ENCODE results near the gene CCR5AS.
A peak's percentile ranks its signal among the peaks of the same experiment; 100 is the strongest.
"Not testable (repeated sequence)": the region's sequence is repeated elsewhere in the genome, so short reads cannot be mapped to it uniquely, and the experiment has no call there.

CCR5AS gene

GRCh38 chr3:46408853-46409252 lies 2.0 kb upstream of the CCR5AS start:
- peaks cover 31% of the 10 kb centered on the region for H3K4me1 Mint-ChIP-seq
- no peak overlapping the region for H3K27ac Mint-ChIP-seq
- DNase-seq (no peak), ATAC-seq (ENCODE audit: low read depth) (no peak)
- intact Hi-C loops (cut with micrococcal nuclease) = no loop called here
- CTCF ChIA-PET = no interaction called here
- peaks cover 3% of the 10 kb centered on the region for H3K36me3 Mint-ChIP-seq (ENCODE audit: low read depth)
- TF ChIP-seq CTCF (IDR thresholded peaks at IDR 0.05) = no peak
- H3K9me3 Mint-ChIP-seq = no peaks in the 10 kb centered on the region
- POLR2A ChIA-PET = no interaction called here
- no peak overlapping the region for H3K4me3 Mint-ChIP-seq
- no peaks in the 10 kb centered on the region for H3K27me3 Mint-ChIP-seq

GRCh38 chr3:46407970-46408369 lies 1.1 kb upstream of the CCR5AS start:
- no peak for ATAC-seq (ENCODE audit: low read depth)
- ChIA-PET CTCF (interaction anchor here (0.9 to 1.8 kb wide), 3 partner anchors 9 to 81 kb away, joined by 3 to 4 read pairs (median 4); no protein-coding TSS in a partner anchor), POLR2A (no interaction called here)
- peaks cover 31% of the 10 kb centered on the region for H3K4me1 Mint-ChIP-seq
- H3K27ac Mint-ChIP-seq = peak overlapping the region; percentile 10
- intact Hi-C loops (cut with micrococcal nuclease) = loop anchor here (2.0 kb wide), 1 partner anchor 25 kb away; no protein-coding TSS in a partner anchor
- peaks cover under 1% of the 10 kb centered on the region for H3K9me3 Mint-ChIP-seq
- DNase-seq = no peak
- peaks cover 3% of the 10 kb centered on the region for H3K36me3 Mint-ChIP-seq (ENCODE audit: low read depth)
- no peak for TF ChIP-seq CTCF (IDR thresholded peaks at IDR 0.05)
- no peaks in the 10 kb centered on the region for H3K27me3 Mint-ChIP-seq
- peak overlapping the region; percentile 85 for H3K4me3 Mint-ChIP-seq

GRCh38 chr3:46406443-46406787 lies 451 bp downstream of the CCR5AS start:
- Mint-ChIP-seq H3K4me1 (peaks cover 31% of the 10 kb centered on the region), H3K27me3 (no peaks in the 10 kb centered on the region), H3K4me3 (peak overlapping the region; percentile 85), H3K27ac (peak overlapping the region; percentile 81), H3K9me3 (peaks cover 3% of the 10 kb centered on the region), H3K36me3 (ENCODE audit: low read depth) (peaks cover 3% of the 10 kb centered on the region)
- ChIA-PET CTCF (interaction anchor here (1.1 to 1.8 kb wide), 2 partner anchors 23 to 39 kb away, joined by 3 to 4 read pairs; no protein-coding TSS in a partner anchor), POLR2A (interaction anchor here (1.3 kb wide), 1 partner anchor 512 kb away, joined by 3 read pairs; no protein-coding TSS in a partner anchor)
- DNase-seq (no peak), ATAC-seq (ENCODE audit: low read depth) (no peak)
- no peak for TF ChIP-seq CTCF (IDR thresholded peaks at IDR 0.05)
- intact Hi-C loops (cut with micrococcal nuclease) = loop anchor here (2.0 kb wide), 1 partner anchor 24 kb away; no protein-coding TSS in a partner anchor

GRCh38 chr3:46405301-46406019 lies 1.4 kb downstream of the CCR5AS start:
- intact Hi-C loops (cut with micrococcal nuclease) = loop anchor here (2.0 kb wide), 1 partner anchor 23 kb away; no protein-coding TSS in a partner anchor
- Mint-ChIP-seq H3K36me3 (ENCODE audit: low read depth) (peaks cover 3% of the 10 kb centered on the region), H3K4me1 (peaks cover 31% of the 10 kb centered on the region), H3K4me3 (no peak overlapping the region), H3K9me3 (peaks cover 3% of the 10 kb centered on the region), H3K27ac (no peak overlapping the region), H3K27me3 (no peaks in the 10 kb centered on the region)
- no peak for ATAC-seq (ENCODE audit: low read depth)
- ChIA-PET CTCF (interaction anchor here (0.6 kb wide), 1 partner anchor 13 kb away, joined by 3 read pairs; no protein-coding TSS in a partner anchor), POLR2A (no interaction called here)
- no peak for DNase-seq
- no peak for TF ChIP-seq CTCF (IDR thresholded peaks at IDR 0.05)

GRCh38 chr3:46402902-46403301 lies 4.0 kb downstream of the CCR5AS start:
- H3K36me3 Mint-ChIP-seq (ENCODE audit: low read depth); H3K9me3 Mint-ChIP-seq; POLR2A ChIA-PET; H3K27me3 Mint-ChIP-seq; DNase-seq; ATAC-seq (ENCODE audit: low read depth); CTCF ChIA-PET; H3K4me3 Mint-ChIP-seq; intact Hi-C loops (cut with micrococcal nuclease); H3K27ac Mint-ChIP-seq: not testable (repeated sequence)
- peaks cover 27% of the 10 kb centered on the region for H3K4me1 Mint-ChIP-seq
